Measurements from ENCODE around the gene UIMC1. TPM values are rescaled to one million over a fixed set of nuclear protein-coding genes. Genes with fewer than 3 reads are reported as not detected.

UIMC1 gene
- total and polyA plus RNA-seq, 2 of the 13 experiments (the other 11 are each of a cell fraction or from before 2014, with no cell fraction given), result 18.9 to 32.7 TPM

DNA sequence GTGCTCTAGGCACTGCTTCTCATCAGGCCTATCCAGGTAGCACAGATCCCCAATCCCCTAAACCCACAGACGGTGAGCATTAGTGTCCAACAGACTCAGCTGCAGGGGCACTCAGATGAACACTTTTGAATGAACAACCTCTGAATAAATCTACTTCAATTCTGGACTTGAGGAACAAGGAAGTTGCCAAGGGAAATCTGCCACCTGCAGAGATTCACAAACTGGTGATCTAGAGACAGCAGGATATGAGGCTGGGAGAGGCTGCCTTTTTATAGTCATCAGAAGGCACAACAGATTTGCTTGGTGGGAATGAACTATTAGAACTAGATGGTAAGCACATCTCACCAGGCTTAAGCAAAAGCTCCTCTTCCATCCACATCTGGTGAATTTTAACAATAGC, 100.5 kb downstream of the UIMC1 start:
- H3K27me3 ChIP-seq (ENCODE audit: control insufficient read depth in 1 of 2, insufficient read depth in 2 of 2, low read length in 2 of 2), result no peaks in the 10 kb centered on the region
- H3K4me3 ChIP-seq (replicated peaks in 1 of 3; ENCODE audit: insufficient read depth in 1 of 3, low read depth in 2 of 3, low read length in 3 of 3), result no peak overlapping the region
- ATAC-seq (no peak), FAIRE-seq (no peak), DNase-seq (ENCODE audit: low spot score) (no peak)
- peaks cover 19% of the 10 kb centered on the region for H3K4me1 ChIP-seq (ENCODE audit: insufficient read depth, low read length)
- no peaks in the 10 kb centered on the region for H3K9me3 ChIP-seq (ENCODE audit: low read length)
- WGBS (ENCODE audit: low lambda C conversion rate), result 100% methylated on average over 1 of the region's 1 CpG
- intact Hi-C loops (cut with micrococcal nuclease; ENCODE audit: unreplicated experiment) (no loop called here), in situ Hi-C loops (cut with HindIII; ENCODE audit: extremely low pct_ligation_motif_present, low pct_unique_long_range_greater_than_20kb) (no loop called here)
- BruUV-seq (replicated peaks), result no TSS peak
- ChIA-PET POLR2A (no interaction called here), CTCF (ENCODE audit: low intra/inter-chr PET ratio, low total read pairs) (no interaction called here)
- no peak overlapping the region for H3K27ac ChIP-seq (ENCODE audit: extremely low read length, insufficient read depth, low read length)
- H3K79me2 ChIP-seq (ENCODE audit: insufficient read depth, low read length), result no peaks in the 10 kb centered on the region
- H2AFZ ChIP-seq (ENCODE audit: low read length), result no peak overlapping the region
- H3K36me3 ChIP-seq (replicated peaks in 1 of 2; ENCODE audit: control insufficient read depth in 1 of 2, insufficient read depth in 2 of 2, low read length in 2 of 2), result peaks cover 28 to 49% of the 10 kb centered on the region in 2 experiments
- H4K20me1 ChIP-seq (ENCODE audit: insufficient read depth, low read length), result no peaks in the 10 kb centered on the region
- H3K9ac ChIP-seq (ENCODE audit: insufficient read depth, low read depth, low read length), result no peak overlapping the region
- no peak overlapping the region for H3K4me2 ChIP-seq (ENCODE audit: low read depth, low read length)
- TF ChIP-seq SYNCRIP (IDR thresholded peaks at IDR 0.05; ENCODE audit: insufficient read depth, low read depth, low read length), result no peak
- TF ChIP-seq WIZ (CRISPR knock-in tag; IDR thresholded peaks at IDR 0.05), result no peak
- TF ChIP-seq, protein P1, sequence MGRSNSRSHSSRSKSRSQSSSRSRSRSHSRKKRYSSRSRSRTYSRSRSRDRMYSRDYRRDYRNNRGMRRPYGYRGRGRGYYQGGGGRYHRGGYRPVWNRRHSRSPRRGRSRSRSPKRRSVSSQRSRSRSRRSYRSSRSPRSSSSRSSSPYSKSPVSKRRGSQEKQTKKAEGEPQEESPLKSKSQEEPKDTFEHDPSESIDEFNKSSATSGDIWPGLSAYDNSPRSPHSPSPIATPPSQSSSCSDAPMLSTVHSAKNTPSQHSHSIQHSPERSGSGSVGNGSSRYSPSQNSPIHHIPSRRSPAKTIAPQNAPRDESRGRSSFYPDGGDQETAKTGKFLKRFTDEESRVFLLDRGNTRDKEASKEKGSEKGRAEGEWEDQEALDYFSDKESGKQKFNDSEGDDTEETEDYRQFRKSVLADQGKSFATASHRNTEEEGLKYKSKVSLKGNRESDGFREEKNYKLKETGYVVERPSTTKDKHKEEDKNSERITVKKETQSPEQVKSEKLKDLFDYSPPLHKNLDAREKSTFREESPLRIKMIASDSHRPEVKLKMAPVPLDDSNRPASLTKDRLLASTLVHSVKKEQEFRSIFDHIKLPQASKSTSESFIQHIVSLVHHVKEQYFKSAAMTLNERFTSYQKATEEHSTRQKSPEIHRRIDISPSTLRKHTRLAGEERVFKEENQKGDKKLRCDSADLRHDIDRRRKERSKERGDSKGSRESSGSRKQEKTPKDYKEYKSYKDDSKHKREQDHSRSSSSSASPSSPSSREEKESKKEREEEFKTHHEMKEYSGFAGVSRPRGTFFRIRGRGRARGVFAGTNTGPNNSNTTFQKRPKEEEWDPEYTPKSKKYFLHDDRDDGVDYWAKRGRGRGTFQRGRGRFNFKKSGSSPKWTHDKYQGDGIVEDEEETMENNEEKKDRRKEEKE (IDR thresholded peaks at IDR 0.05), result no peak
- TF ChIP-seq, protein P2, sequence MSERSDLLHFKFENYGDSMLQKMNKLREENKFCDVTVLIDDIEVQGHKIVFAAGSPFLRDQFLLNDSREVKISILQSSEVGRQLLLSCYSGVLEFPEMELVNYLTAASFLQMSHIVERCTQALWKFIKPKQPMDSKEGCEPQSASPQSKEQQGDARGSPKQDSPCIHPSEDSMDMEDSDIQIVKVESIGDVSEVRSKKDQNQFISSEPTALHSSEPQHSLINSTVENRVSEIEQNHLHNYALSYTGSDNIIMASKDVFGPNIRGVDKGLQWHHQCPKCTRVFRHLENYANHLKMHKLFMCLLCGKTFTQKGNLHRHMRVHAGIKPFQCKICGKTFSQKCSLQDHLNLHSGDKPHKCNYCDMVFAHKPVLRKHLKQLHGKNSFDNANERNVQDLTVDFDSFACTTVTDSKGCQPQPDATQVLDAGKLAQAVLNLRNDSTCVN (CRISPR knock-in tag; IDR thresholded peaks at IDR 0.05; ENCODE audit: borderline replicate concordance), result no peak
- TF ChIP-seq ZSCAN31 (CRISPR knock-in tag; IDR thresholded peaks at IDR 0.05; ENCODE audit: low read depth), result no peak
- no peak for TF ChIP-seq ZNF367 (CRISPR knock-in tag; IDR thresholded peaks at IDR 0.05; ENCODE audit: borderline replicate concordance)
- no peak for TF ChIP-seq ZNF773 (CRISPR knock-in tag; IDR thresholded peaks at IDR 0.05; ENCODE audit: borderline replicate concordance)
- no peak for TF ChIP-seq TRIM24 (CRISPR knock-in tag; IDR thresholded peaks at IDR 0.05)
- TF ChIP-seq, protein P3, sequence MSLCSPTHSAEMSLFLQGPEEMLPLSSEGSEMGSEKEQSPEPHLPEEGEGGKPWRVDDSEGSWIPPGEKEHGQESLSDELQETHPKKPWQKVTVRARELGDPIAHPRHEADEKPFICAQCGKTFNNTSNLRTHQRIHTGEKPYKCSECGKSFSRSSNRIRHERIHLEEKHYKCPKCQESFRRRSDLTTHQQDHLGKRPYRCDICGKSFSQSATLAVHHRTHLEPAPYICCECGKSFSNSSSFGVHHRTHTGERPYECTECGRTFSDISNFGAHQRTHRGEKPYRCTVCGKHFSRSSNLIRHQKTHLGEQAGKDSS (CRISPR knock-in tag; IDR thresholded peaks at IDR 0.05; ENCODE audit: borderline replicate concordance, low read depth), result no peak
- no peak for TF ChIP-seq MBD4 (IDR thresholded peaks at IDR 0.05; ENCODE audit: borderline replicate concordance, low read length)
- TF ChIP-seq ARNT (IDR thresholded peaks at IDR 0.05), result no peak
- no peak for TF ChIP-seq SMAD9 (CRISPR knock-in tag; IDR thresholded peaks at IDR 0.05)
- no peak for TF ChIP-seq SKI (IDR thresholded peaks at IDR 0.05; ENCODE audit: partially characterized antibody)
- no peak for TF ChIP-seq CC2D1A (CRISPR knock-in tag; IDR thresholded peaks at IDR 0.05)
- TF ChIP-seq SETDB1 (CRISPR knock-in tag; IDR thresholded peaks at IDR 0.05; ENCODE audit: borderline replicate concordance), result no peak
- no peak for TF ChIP-seq NKX3-1 (CRISPR knock-in tag; IDR thresholded peaks at IDR 0.05)
- no peak for TF ChIP-seq ZNF33B (CRISPR knock-in tag; IDR thresholded peaks at IDR 0.05)
- no peak for TF ChIP-seq ESRRA (CRISPR knock-in tag; IDR thresholded peaks at IDR 0.05; ENCODE audit: low read depth)
- no peak for TF ChIP-seq SSRP1 (CRISPR knock-in tag; IDR thresholded peaks at IDR 0.05)
- TF ChIP-seq, protein P4, sequence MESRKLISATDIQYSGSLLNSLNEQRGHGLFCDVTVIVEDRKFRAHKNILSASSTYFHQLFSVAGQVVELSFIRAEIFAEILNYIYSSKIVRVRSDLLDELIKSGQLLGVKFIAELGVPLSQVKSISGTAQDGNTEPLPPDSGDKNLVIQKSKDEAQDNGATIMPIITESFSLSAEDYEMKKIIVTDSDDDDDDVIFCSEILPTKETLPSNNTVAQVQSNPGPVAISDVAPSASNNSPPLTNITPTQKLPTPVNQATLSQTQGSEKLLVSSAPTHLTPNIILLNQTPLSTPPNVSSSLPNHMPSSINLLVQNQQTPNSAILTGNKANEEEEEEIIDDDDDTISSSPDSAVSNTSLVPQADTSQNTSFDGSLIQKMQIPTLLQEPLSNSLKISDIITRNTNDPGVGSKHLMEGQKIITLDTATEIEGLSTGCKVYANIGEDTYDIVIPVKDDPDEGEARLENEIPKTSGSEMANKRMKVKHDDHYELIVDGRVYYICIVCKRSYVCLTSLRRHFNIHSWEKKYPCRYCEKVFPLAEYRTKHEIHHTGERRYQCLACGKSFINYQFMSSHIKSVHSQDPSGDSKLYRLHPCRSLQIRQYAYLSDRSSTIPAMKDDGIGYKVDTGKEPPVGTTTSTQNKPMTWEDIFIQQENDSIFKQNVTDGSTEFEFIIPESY (CRISPR knock-in tag; IDR thresholded peaks at IDR 0.05), result no peak
